SK-N-SH treated with all-trans-retinoic acid at 6 μM for 48 hours (cell line): Measurements from ENCODE around the gene CRIP1.

Experiments
- ATAC-seq: fragments of 200-7000 bp; cut with Tn5 transposase; 3 replicates; pipeline ENCODE4 v1.9.1; 2020; ENCODE audit warnings: mild to moderate bottlenecking, moderate library complexity
- ARNTL ChIP-seq: fragments of 450-650 bp; formaldehyde crosslinking; IDR thresholded peaks from 2 replicates; pipeline ENCODE4 v1.5.0; 2020; ENCODE audit warnings: low read depth, mild to moderate bottlenecking, moderate library complexity, borderline replicate concordance
- BACH2 ChIP-seq: fragments of 250-450 bp; sonication (Bioruptor Pico); IDR thresholded peaks from 2 replicates; pipeline ENCODE4 v1.9.0; 2021; ENCODE audit warnings: mild to moderate bottlenecking, borderline replicate concordance
- CREB5 ChIP-seq: fragments of 250-450 bp; sonication (Bioruptor Pico); IDR thresholded peaks from 2 replicates; pipeline ENCODE4 v1.5.1; 2020; ENCODE audit warnings: low read depth, mild to moderate bottlenecking, moderate library complexity
- CSDC2 ChIP-seq: fragments of 250-450 bp; sonication (Bioruptor Pico); IDR thresholded peaks from 2 replicates; pipeline ENCODE4 v1.5.0; 2020; ENCODE audit warnings: mild to moderate bottlenecking, moderate library complexity
- CSRNP3 ChIP-seq: fragments of 250-450 bp; sonication (Bioruptor Pico); IDR thresholded peaks from 2 replicates; pipeline ENCODE4 v1.5.1; 2021; ENCODE audit warnings: mild to moderate bottlenecking, moderate library complexity
- ESRRG ChIP-seq: fragments of 250-450 bp; sonication (Bioruptor Pico); IDR thresholded peaks from 2 replicates; pipeline ENCODE4 v1.6.1; 2021; ENCODE audit warnings: mild to moderate bottlenecking
- GLIS3 ChIP-seq: fragments of 250-450 bp; sonication (Bioruptor Pico); IDR thresholded peaks from 2 replicates; pipeline ENCODE4 v1.5.0; 2020; ENCODE audit warnings: mild to moderate bottlenecking, moderate library complexity
- ISL1 ChIP-seq: fragments of 250-450 bp; sonication (Bioruptor Pico); IDR thresholded peaks from 2 replicates; pipeline ENCODE4 v2.1.2; 2022; ENCODE audit warnings: mild to moderate bottlenecking, moderate library complexity
- OSR1 ChIP-seq: fragments of 250-450 bp; sonication (Bioruptor Pico); IDR thresholded peaks from 2 replicates; pipeline ENCODE4 v1.8.0; 2022; ENCODE audit warnings: moderate library complexity, mild to moderate bottlenecking, inconsistent platforms
- PATZ1 ChIP-seq: fragments of 250-450 bp; sonication (Bioruptor Pico); IDR thresholded peaks from 2 replicates; pipeline ENCODE4 v1.8.0; 2020; ENCODE audit warnings: mild to moderate bottlenecking, moderate library complexity, borderline replicate concordance
- POU6F1 ChIP-seq: fragments of 250-450 bp; sonication (Bioruptor Pico); IDR thresholded peaks from 2 replicates; pipeline ENCODE4 v1.8.0; 2021; ENCODE audit warnings: low read depth, mild to moderate bottlenecking, moderate library complexity, borderline replicate concordance
- PPARA ChIP-seq: fragments of 250-450 bp; sonication (Bioruptor Pico); IDR thresholded peaks from 2 replicates; pipeline ENCODE4 v1.5.0; 2020; ENCODE audit warnings: mild to moderate bottlenecking, borderline replicate concordance
- RARB ChIP-seq: fragments of 250-450 bp; sonication (Bioruptor Pico); IDR thresholded peaks from 2 replicates; pipeline ENCODE4 v1.8.0; 2021; ENCODE audit warnings: mild to moderate bottlenecking, moderate library complexity
- SNAI2 ChIP-seq: fragments of 250-450 bp; sonication (Bioruptor Pico); IDR thresholded peaks from 2 replicates; pipeline ENCODE4 v1.5.0; 2020; ENCODE audit warnings: mild to moderate bottlenecking, moderate library complexity
- TCF4 ChIP-seq: fragments of 250-450 bp; sonication (Bioruptor Pico); IDR thresholded peaks from 2 replicates; pipeline ENCODE4 v1.8.0; 2021; ENCODE audit warnings: mild to moderate bottlenecking, moderate library complexity, borderline replicate concordance
- TOX ChIP-seq: fragments of 250-450 bp; sonication (Bioruptor Pico); IDR thresholded peaks from 2 replicates; pipeline ENCODE4 v1.8.0; 2021; ENCODE audit warnings: mild to moderate bottlenecking, moderate library complexity, borderline replicate concordance
- TSHZ2 ChIP-seq: fragments of 250-450 bp; sonication (Bioruptor Pico); IDR thresholded peaks from 2 replicates; pipeline ENCODE4 v1.5.0; 2020; ENCODE audit warnings: mild to moderate bottlenecking, moderate library complexity
- ZFP30 ChIP-seq: fragments of 450-650 bp; formaldehyde crosslinking; IDR thresholded peaks from 2 replicates; pipeline ENCODE4 v1.5.0; 2022; ENCODE audit warnings: mild to moderate bottlenecking, moderate library complexity
- ZNF565 ChIP-seq: fragments of 450-650 bp; formaldehyde crosslinking; conservative IDR thresholded peaks from 2 replicates; pipeline ENCODE4 v1.5.0; 2020; ENCODE audit warnings: low read depth, mild to moderate bottlenecking, moderate library complexity
- ZNF70 ChIP-seq: fragments of 450-650 bp; formaldehyde crosslinking; IDR thresholded peaks from 2 replicates; pipeline ENCODE4 v1.5.0; 2020; ENCODE audit warnings: mild to moderate bottlenecking, moderate library complexity
- ZNF8 ChIP-seq: fragments of 450-650 bp; formaldehyde crosslinking; IDR thresholded peaks from 2 replicates; pipeline ENCODE4 v1.5.0; 2020; ENCODE audit warnings: mild to moderate bottlenecking, moderate library complexity

Gene CRIP1

GRCh38 chr14:105455766-105456660 lies 30.7 kb upstream of the CRIP1 start:
- TF ChIP-seq CSRNP3 (CRISPR knock-in tag) (no peak), ARNTL (CRISPR knock-in tag) (no peak), SNAI2 (CRISPR knock-in tag) (no peak), OSR1 (no peak), PATZ1 (no peak), GLIS3 (CRISPR knock-in tag) (no peak), ISL1 (no peak), POU6F1 (no peak), ZNF8 (CRISPR knock-in tag) (no peak), RARB (no peak), CSDC2 (no peak), TSHZ2 (CRISPR knock-in tag) (no peak), TOX (CRISPR knock-in tag) (no peak), ZNF565 (CRISPR knock-in tag) (no peak), BACH2 (CRISPR knock-in tag) (no peak)

GRCh38 chr14:105456736-105457617 lies 29.7 kb upstream of the CRIP1 start:
- ATAC-seq = no peak
- TF ChIP-seq ZNF70 (CRISPR knock-in tag) (no peak), BACH2 (CRISPR knock-in tag) (no peak), ISL1 (no peak), ZFP30 (CRISPR knock-in tag) (no peak)

More at GRCh38 chr14:105455766-105456660, 30.7 kb upstream of the CRIP1 start:
- no peak for ATAC-seq

GRCh38 chr14:105458010-105458409 lies 28.7 kb upstream of the CRIP1 start:
- ATAC-seq = no peak
- TF ChIP-seq ISL1 (no peak), TSHZ2 (CRISPR knock-in tag) (no peak), ZFP30 (CRISPR knock-in tag) (no peak), SNAI2 (CRISPR knock-in tag) (no peak), BACH2 (CRISPR knock-in tag) (no peak), ESRRG (CRISPR knock-in tag) (no peak), CREB5 (CRISPR knock-in tag) (no peak), TOX (CRISPR knock-in tag) (no peak), ZNF8 (CRISPR knock-in tag) (no peak), TCF4 (no peak), ARNTL (CRISPR knock-in tag) (no peak), PPARA (CRISPR knock-in tag) (no peak), RARB (no peak), POU6F1 (no peak)
